Stimulated activated CD8-positive, alpha-beta memory T cell treated with anti-CD3 and anti-CD28 coated beads, Interleukin-15, amount 100 ng/mL, for 4 hours (primary cell): ENCODE results near the gene AXIN2.
A peak's percentile ranks its signal among the peaks of the same experiment; 100 is the strongest.

Experiments used
- DNase-seq, 2 donors: peaks; one replicate each; pipeline ENCODE4 v3.0.0-alpha.2; 2020; ENCODE audit warnings: low read depth in 2 of 2

Gene AXIN2

GRCh38 chr17:65561452-65562205 lies at the start of gene AXIN2:
AXIN2 (minus strand) TSS chr17:65561648; CDS start chr17:65558620, 3,028 bp downstream.
- peak; percentile 67 to 71 for DNase-seq

GRCh38 chr17:65609749-65610148 lies 48.3 kb upstream of the AXIN2 start:
- no peak for DNase-seq

- no peak for DNase-seq
These were observed 47.8 kb upstream of the AXIN2 start for GRCh38 chr17:65609286-65609685.

- no peak for DNase-seq
These were observed 42.6 kb upstream of the AXIN2 start for GRCh38 chr17:65604070-65604469.

- DNase-seq: no peak
These were observed 40.4 kb upstream of the AXIN2 start for GRCh38 chr17:65601881-65602280.

- no peak for DNase-seq
These were observed 39.7 kb upstream of the AXIN2 start for GRCh38 chr17:65601145-65601544.

GRCh38 chr17:65600518-65600917 lies 39.1 kb upstream of the AXIN2 start:
- DNase-seq: no peak

- DNase-seq: no peak
These were observed 38.2 kb upstream of the AXIN2 start for GRCh38 chr17:65599650-65600049.

- DNase-seq: no peak
These were observed 37.3 kb upstream of the AXIN2 start for GRCh38 chr17:65598746-65599145.

- no peak for DNase-seq
These were observed 33.7 kb upstream of the AXIN2 start for GRCh38 chr17:65595071-65595656.

GRCh38 chr17:65593855-65594845 lies 32.7 kb upstream of the AXIN2 start:
- no peak for DNase-seq

- DNase-seq: no peak
These were observed 31.8 kb upstream of the AXIN2 start for GRCh38 chr17:65593092-65593854.

GRCh38 chr17:65592125-65592965 lies 30.9 kb upstream of the AXIN2 start:
- no peak for DNase-seq

- no peak for DNase-seq
These were observed 27.9 kb upstream of the AXIN2 start for GRCh38 chr17:65589321-65589720.

GRCh38 chr17:65588181-65588808 lies 26.8 kb upstream of the AXIN2 start:
- DNase-seq: no peak

GRCh38 chr17:65587534-65588180 lies 26.2 kb upstream of the AXIN2 start:
- DNase-seq: no peak

- no peak for DNase-seq
These were observed 25.5 kb upstream of the AXIN2 start for GRCh38 chr17:65586899-65587298.

GRCh38 chr17:65584604-65585521 lies 23.4 kb upstream of the AXIN2 start:
- DNase-seq: no peak
